A549 treated with DMSO at 1 μM for 4 hours (cell line): ENCODE data around the gene TCAF1. TPM values are rescaled to one million over a fixed set of nuclear protein-coding genes. Genes with fewer than 3 reads are reported as not detected.

Source experiments
- total RNA-seq: library from RNA; stranded (reverse); fragments of 200-300 nt; extraction: Qiagen RNA extraction; gene quantifications from 5 replicates; pipeline ENCODE4 v1.2.3, GENCODE V29; 2022; ENCODE audit warnings: low read depth

TCAF1 gene, protein sequence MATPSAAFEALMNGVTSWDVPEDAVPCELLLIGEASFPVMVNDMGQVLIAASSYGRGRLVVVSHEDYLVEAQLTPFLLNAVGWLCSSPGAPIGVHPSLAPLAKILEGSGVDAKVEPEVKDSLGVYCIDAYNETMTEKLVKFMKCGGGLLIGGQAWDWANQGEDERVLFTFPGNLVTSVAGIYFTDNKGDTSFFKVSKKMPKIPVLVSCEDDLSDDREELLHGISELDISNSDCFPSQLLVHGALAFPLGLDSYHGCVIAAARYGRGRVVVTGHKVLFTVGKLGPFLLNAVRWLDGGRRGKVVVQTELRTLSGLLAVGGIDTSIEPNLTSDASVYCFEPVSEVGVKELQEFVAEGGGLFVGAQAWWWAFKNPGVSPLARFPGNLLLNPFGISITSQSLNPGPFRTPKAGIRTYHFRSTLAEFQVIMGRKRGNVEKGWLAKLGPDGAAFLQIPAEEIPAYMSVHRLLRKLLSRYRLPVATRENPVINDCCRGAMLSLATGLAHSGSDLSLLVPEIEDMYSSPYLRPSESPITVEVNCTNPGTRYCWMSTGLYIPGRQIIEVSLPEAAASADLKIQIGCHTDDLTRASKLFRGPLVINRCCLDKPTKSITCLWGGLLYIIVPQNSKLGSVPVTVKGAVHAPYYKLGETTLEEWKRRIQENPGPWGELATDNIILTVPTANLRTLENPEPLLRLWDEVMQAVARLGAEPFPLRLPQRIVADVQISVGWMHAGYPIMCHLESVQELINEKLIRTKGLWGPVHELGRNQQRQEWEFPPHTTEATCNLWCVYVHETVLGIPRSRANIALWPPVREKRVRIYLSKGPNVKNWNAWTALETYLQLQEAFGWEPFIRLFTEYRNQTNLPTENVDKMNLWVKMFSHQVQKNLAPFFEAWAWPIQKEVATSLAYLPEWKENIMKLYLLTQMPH
- 16.6 to 22.4 TPM (median 21.5 TPM) in 5 replicates for total RNA-seq

DNA sequence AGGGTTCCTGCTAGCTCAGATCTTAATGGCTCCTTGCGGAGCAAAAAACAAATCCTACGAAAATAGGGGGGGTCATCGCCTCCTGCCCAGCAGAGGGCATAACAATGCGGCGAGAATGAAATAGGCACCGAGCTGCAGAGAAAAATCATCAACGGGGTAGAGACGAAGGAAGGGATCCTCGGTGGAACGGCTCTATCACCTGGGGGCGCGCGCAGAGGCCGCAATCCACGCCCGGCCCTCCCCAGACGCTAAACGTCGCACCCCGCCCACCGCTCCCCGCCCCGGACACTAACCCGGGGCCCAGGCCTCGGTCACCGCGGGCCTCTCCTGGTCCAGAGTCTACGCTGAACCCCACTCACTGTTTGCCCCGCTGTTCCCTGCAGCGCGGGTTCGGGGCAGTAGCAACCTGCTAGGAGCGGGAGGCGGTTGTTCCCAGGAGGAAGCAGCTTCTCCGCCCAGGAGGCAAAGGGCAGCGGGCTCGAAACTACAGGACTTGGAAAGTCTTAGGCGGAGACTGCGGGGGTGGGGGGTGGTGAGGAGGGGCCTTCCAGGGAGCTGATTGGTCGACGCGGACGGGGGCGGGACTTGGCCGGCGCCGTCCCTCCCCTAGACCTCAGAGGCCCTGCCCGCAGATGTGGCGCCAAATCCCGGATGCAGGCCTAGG, at the start of gene TCAF1:
Gene TCAF1, minus strand, starts transcription at position 509 of the 664 bp plus-strand sequence. CDS start 25,568 bp downstream, outside the sequence.

DNA sequence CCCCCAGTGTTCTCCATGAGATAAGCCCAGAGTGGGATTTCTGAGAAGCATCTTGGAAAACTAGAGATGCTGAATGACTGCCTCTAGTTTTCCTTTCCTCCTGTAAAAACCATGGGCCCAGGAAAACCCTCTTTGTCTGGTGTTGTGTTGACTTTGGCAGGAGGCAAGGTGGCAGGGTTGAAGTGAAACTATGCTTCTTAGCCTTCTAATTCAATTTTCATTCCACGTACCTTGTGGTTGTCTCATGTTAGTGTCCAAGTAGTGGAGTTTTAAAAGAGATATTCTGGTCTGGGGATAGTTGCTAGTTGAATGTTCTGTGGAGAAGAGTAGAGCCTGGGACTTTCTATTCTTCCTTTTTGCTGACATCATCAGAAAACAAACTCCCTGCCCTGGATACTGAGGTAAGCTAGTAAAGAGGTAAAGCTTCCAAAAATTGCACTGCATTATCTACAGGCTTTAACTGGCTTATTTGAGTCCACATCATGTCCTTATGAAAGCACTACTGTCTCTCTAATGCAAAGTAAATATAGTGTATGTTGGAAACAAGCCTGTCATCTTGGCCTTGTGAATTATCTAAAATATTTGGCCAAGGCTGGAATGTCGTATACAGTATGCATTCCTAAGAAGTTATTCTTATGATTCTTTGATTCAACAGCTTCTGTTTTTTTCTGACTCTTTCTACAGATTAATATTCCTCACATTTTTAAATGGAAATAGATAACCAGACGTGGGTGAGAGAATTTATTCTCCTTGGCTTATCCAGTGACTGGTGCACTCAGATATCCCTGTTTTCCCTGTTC, 32.8 kb upstream of the TCAF1 start, which contains the start of gene OR2F2:
Gene OR2F2, plus strand, starts transcription at position 708 of the 800 bp plus-strand sequence. Its CDS starts 0 bp downstream, at position 708.

Other genes starting within 250 kb of the TCAF1 start
- not detected in 5 replicates for gene CTAGE6, start 144.5 kb downstream of the TCAF1 start, total RNA-seq
- not detected in 5 replicates for gene OR2F2, start 33.1 kb upstream of the TCAF1 start, total RNA-seq
- gene OR2F1, start 52.7 kb upstream of the TCAF1 start, total RNA-seq = not detected in 5 replicates
- not detected in 5 replicates for gene OR6B1, start 98.1 kb upstream of the TCAF1 start, total RNA-seq
- not detected in 5 replicates for gene OR2A5, start 146.8 kb upstream of the TCAF1 start, total RNA-seq
- not detected in 5 replicates for gene OR2A25, start 167.6 kb upstream of the TCAF1 start, total RNA-seq
- gene OR2A12, start 184.1 kb upstream of the TCAF1 start, total RNA-seq = not detected in 5 replicates
- gene OR2A2, start 207.4 kb upstream of the TCAF1 start, total RNA-seq = not detected in 5 replicates
- gene OR2A14, start 221.0 kb upstream of the TCAF1 start, total RNA-seq = not detected in 5 replicates